Measurements from ENCODE around the gene RASL10B. TPM values are rescaled to one million over a fixed set of nuclear protein-coding genes. Genes with fewer than 3 reads are reported as not detected.

The RASL10B gene
- total and polyA plus RNA-seq, 10 of the 15 experiments (the other 5 are each of a cell fraction or from before 2014, with no cell fraction given): not detected

- no peak for TF ChIP-seq CHD1 (IDR thresholded peaks at IDR 0.05; ENCODE audit: low read depth, low read length)
- TF ChIP-seq PAX5 (IDR thresholded peaks at IDR 0.05; ENCODE audit: borderline replicate concordance, low read depth, low read length): no peak
- peak; percentile 38 for TF ChIP-seq MEF2B (IDR thresholded peaks at IDR 0.05; ENCODE audit: partially characterized antibody, poor library complexity, severe bottlenecking)
- no peak for TF ChIP-seq ZNF384 (IDR thresholded peaks at IDR 0.05; ENCODE audit: borderline replicate concordance, low read depth, low read length)
- TF ChIP-seq FOXK2 (IDR thresholded peaks at IDR 0.05): no peak
- no peak for TF ChIP-seq MXI1 (IDR thresholded peaks at IDR 0.05; ENCODE audit: low read depth, low read length)
- no peak for TF ChIP-seq JUND (IDR thresholded peaks at IDR 0.05; ENCODE audit: low read depth, low read length)
- 0 out of 2 replicates have a peak, but pooled peaks have one; percentile 29 for TF ChIP-seq TCF12 (IDR thresholded peaks at IDR 0.05; ENCODE audit: low read depth, low read length)
- no peak for TF ChIP-seq JUNB (IDR thresholded peaks at IDR 0.05)
- no peak for TF ChIP-seq HDAC6 (IDR thresholded peaks at IDR 0.05; ENCODE audit: unreplicated experiment)
- no peak for TF ChIP-seq RFX5 (IDR thresholded peaks at IDR 0.05; ENCODE audit: low read depth, low read length)
- peak; percentile 74 for TF ChIP-seq YY1 (IDR thresholded peaks at IDR 0.05; ENCODE audit: low read depth, low read length)
- no peak for TF ChIP-seq USF2 (IDR thresholded peaks at IDR 0.05; ENCODE audit: borderline replicate concordance, low read depth, low read length)
- TF ChIP-seq POLR2A (IDR thresholded peaks at IDR 0.05; ENCODE audit: low read depth, low read length): no peak
- no peak for TF ChIP-seq ATF3 (IDR thresholded peaks at IDR 0.05; ENCODE audit: borderline replicate concordance, extremely low read depth, low read depth, low read length)
- TF ChIP-seq, protein P1, sequence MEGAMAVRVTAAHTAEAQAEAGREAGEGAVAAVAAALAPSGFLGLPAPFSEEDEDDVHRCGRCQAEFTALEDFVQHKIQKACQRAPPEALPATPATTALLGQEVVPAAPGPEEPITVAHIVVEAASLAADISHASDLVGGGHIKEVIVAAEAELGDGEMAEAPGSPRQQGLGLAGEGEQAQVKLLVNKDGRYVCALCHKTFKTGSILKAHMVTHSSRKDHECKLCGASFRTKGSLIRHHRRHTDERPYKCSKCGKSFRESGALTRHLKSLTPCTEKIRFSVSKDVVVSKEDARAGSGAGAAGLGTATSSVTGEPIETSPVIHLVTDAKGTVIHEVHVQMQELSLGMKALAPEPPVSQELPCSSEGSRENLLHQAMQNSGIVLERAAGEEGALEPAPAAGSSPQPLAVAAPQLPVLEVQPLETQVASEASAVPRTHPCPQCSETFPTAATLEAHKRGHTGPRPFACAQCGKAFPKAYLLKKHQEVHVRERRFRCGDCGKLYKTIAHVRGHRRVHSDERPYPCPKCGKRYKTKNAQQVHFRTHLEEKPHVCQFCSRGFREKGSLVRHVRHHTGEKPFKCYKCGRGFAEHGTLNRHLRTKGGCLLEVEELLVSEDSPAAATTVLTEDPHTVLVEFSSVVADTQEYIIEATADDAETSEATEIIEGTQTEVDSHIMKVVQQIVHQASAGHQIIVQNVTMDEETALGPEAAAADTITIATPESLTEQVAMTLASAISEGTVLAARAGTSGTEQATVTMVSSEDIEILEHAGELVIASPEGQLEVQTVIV (IDR thresholded peaks at IDR 0.05; ENCODE audit: borderline replicate concordance, partially characterized antibody): no peak
- TF ChIP-seq EZH2 (IDR thresholded peaks at IDR 0.05; ENCODE audit: borderline replicate concordance, control insufficient read depth, low read depth, low read length): no peak
- no peak for TF ChIP-seq MEF2A (IDR thresholded peaks at IDR 0.05; ENCODE audit: insufficient read depth, low read depth, low read length)
- TF ChIP-seq ZNF274 (IDR thresholded peaks at IDR 0.05; ENCODE audit: insufficient read depth, insufficient read length): no peak
- TF ChIP-seq POLR2AphosphoS2 (IDR thresholded peaks at IDR 0.05; ENCODE audit: low read depth, low read length): no peak
- no peak for TF ChIP-seq KLF5 (IDR thresholded peaks at IDR 0.05; ENCODE audit: partially characterized antibody)
- TF ChIP-seq, protein P2, sequence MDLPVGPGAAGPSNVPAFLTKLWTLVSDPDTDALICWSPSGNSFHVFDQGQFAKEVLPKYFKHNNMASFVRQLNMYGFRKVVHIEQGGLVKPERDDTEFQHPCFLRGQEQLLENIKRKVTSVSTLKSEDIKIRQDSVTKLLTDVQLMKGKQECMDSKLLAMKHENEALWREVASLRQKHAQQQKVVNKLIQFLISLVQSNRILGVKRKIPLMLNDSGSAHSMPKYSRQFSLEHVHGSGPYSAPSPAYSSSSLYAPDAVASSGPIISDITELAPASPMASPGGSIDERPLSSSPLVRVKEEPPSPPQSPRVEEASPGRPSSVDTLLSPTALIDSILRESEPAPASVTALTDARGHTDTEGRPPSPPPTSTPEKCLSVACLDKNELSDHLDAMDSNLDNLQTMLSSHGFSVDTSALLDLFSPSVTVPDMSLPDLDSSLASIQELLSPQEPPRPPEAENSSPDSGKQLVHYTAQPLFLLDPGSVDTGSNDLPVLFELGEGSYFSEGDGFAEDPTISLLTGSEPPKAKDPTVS (IDR thresholded peaks at IDR 0.05; ENCODE audit: low read depth, low read length): no peak
- TF ChIP-seq HDAC2 (IDR thresholded peaks at IDR 0.05): no peak
- TF ChIP-seq TBL1XR1 (IDR thresholded peaks at IDR 0.05; ENCODE audit: low read depth, low read length): no peak
- TF ChIP-seq EGR1 (IDR thresholded peaks at IDR 0.05; ENCODE audit: borderline replicate concordance in 1 of 2, low read depth in 2 of 2, low read length in 2 of 2): peak in 1 of 2 experiments; percentile 22; a peak in 1 of 3 replicates
- TF ChIP-seq CBFB (IDR thresholded peaks at IDR 0.05; ENCODE audit: low read depth): no peak
- TF ChIP-seq GABPA (IDR thresholded peaks at IDR 0.05; ENCODE audit: low read depth): no peak
These were observed 32.9 kb downstream of the RASL10B start (continued) for GRCh38 chr17:35764123-35764991.

All from GM12878 (cell line).